Heart left ventricle (tissue), 13 donors: Measurements from ENCODE around the gene PARD3B.

Experiments
- POLR2A ChIP-seq, 2 donors: fragments of 450-650 bp; IDR thresholded peaks; one replicate each; pipeline ENCODE4 v1.6.1; 2017; ENCODE audit warnings: antibody characterized with exemption in 2 of 2, mild to moderate bottlenecking in 2 of 2, moderate library complexity in 2 of 2
- TF ChIP-seq, protein P1 (sequence below), 12 donors: fragments of 200-600 bp; sonication (generic) in 4 of 12; IDR thresholded peaks; one replicate each; pipeline versions ENCODE4 v1.5.0 to v1.8.0; 2018 to 2022; ENCODE audit warnings: antibody characterized with exemption in 12 of 12, mild to moderate bottlenecking in 5 of 12
- donor health status: ischemic (EF 13 %, LVEDD 7.1; RV severe dilation, severe dysfunction).
- donor health status: DM: no; HTN: yes; CAD: no.
- donor health status: DM: no; HTN: no; CAD: no.
- donor health status: ischemic (EF 25% LVEDD 6.9; RV normal size, moderate dysfunction).
- donor health status: ischemic (EF 25% LVEDD 5.7; RV mildly dilated, moderate dysfunction).
- donor health status: ischemic (EF 35%, LVEDD 5.7; RV mildly dilated, moderate dysfunction).
- donor health status: nonischemic (EF 11% LVEDD 7.7; RV severe dilation, severe dysfunction).
- donor health status: DM: yes; HTN: yes; CAD: no.
- donor health status: PGD.
- donor health status: ischemic (EF 29% LVEDD 5.4; RV normal size, mild dysfunction).
- donor health status: nonischemic (EF 23%, LVEDD 6.1; RV moderate dilation, normal function).

DNA sequence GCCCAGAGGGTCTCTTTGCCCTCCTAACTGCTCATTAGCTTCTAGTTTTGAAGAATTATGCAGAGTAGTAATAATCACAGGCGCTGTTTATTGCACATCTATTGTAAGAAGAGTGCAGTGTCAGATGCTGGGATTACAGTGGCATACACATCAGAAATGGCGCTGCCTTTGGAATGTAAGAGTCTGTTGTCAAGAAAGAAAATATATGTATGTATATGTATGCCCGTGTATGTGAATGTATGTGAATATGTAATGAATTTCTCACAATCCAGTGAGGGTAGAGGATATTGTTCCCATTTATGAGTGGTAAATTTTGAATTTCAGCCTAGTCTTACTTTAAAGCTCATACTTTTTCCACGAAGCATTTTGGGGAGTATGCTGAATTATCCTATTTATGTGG is 127.5 kb downstream of the PARD3B start:
- TF ChIP-seq, protein P1, sequence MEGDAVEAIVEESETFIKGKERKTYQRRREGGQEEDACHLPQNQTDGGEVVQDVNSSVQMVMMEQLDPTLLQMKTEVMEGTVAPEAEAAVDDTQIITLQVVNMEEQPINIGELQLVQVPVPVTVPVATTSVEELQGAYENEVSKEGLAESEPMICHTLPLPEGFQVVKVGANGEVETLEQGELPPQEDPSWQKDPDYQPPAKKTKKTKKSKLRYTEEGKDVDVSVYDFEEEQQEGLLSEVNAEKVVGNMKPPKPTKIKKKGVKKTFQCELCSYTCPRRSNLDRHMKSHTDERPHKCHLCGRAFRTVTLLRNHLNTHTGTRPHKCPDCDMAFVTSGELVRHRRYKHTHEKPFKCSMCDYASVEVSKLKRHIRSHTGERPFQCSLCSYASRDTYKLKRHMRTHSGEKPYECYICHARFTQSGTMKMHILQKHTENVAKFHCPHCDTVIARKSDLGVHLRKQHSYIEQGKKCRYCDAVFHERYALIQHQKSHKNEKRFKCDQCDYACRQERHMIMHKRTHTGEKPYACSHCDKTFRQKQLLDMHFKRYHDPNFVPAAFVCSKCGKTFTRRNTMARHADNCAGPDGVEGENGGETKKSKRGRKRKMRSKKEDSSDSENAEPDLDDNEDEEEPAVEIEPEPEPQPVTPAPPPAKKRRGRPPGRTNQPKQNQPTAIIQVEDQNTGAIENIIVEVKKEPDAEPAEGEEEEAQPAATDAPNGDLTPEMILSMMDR (IDR thresholded peaks at IDR 0.05), result no peak
- TF ChIP-seq POLR2A (IDR thresholded peaks at IDR 0.05), result no peak
